ENCODE results near the gene MAP3K7CL. TPM values are rescaled to one million over a fixed set of nuclear protein-coding genes. Genes with fewer than 3 reads are reported as not detected.

MAP3K7CL gene
- total RNA-seq, 4 donors from 2014 or later = 1.5 to 2.6 (median 2.2) TPM

GRCh38 chr21:29218749-29219148, 88.3 kb downstream of the MAP3K7CL start:
- ATAC-seq = no peak
- H3K9me3 ChIP-seq = no peaks in the 10 kb centered on the region
- no peaks in the 10 kb centered on the region for H3K36me3 ChIP-seq
- H3K27ac ChIP-seq = no peak overlapping the region
- WGBS, 2 donors (ENCODE audit: low coverage in 1 of 2) = 100% methylated on average over 1 of the region's 1 CpG
- H3K4me1 ChIP-seq = no peaks in the 10 kb centered on the region
- no peak overlapping the region for H3K4me3 ChIP-seq
- TF ChIP-seq POLR2AphosphoS5 (IDR thresholded peaks at IDR 0.05) (no peak), POLR2A (IDR thresholded peaks at IDR 0.05) (no peak)
- TF ChIP-seq, protein P1, sequence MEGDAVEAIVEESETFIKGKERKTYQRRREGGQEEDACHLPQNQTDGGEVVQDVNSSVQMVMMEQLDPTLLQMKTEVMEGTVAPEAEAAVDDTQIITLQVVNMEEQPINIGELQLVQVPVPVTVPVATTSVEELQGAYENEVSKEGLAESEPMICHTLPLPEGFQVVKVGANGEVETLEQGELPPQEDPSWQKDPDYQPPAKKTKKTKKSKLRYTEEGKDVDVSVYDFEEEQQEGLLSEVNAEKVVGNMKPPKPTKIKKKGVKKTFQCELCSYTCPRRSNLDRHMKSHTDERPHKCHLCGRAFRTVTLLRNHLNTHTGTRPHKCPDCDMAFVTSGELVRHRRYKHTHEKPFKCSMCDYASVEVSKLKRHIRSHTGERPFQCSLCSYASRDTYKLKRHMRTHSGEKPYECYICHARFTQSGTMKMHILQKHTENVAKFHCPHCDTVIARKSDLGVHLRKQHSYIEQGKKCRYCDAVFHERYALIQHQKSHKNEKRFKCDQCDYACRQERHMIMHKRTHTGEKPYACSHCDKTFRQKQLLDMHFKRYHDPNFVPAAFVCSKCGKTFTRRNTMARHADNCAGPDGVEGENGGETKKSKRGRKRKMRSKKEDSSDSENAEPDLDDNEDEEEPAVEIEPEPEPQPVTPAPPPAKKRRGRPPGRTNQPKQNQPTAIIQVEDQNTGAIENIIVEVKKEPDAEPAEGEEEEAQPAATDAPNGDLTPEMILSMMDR (IDR thresholded peaks at IDR 0.05) = no peak
- H3K27me3 ChIP-seq = no peaks in the 10 kb centered on the region

GRCh38 chr21:29219165-29219770, 88.8 kb downstream of the MAP3K7CL start:
- no peaks in the 10 kb centered on the region for H3K9me3 ChIP-seq
- no peaks in the 10 kb centered on the region for H3K36me3 ChIP-seq
- TF ChIP-seq, protein P1 (IDR thresholded peaks at IDR 0.05) = no peak
- TF ChIP-seq EP300 (IDR thresholded peaks at IDR 0.05) = no peak
- no peak for TF ChIP-seq POLR2AphosphoS5 (IDR thresholded peaks at IDR 0.05)
- no peak for TF ChIP-seq POLR2A (IDR thresholded peaks at IDR 0.05)
- no peak overlapping the region for H3K4me3 ChIP-seq
- H3K27me3 ChIP-seq = no peaks in the 10 kb centered on the region
- peak; percentile 44 for ATAC-seq
- no peak overlapping the region for H3K27ac ChIP-seq
- 91 to 93% methylated on average over 7 of the region's 8 CpGs for WGBS, 2 donors (ENCODE audit: low coverage in 1 of 2)
- no peaks in the 10 kb centered on the region for H3K4me1 ChIP-seq

GRCh38 chr21:29221253-29221744, 90.9 kb downstream of the MAP3K7CL start:
- TF ChIP-seq, protein P1 (IDR thresholded peaks at IDR 0.05) = no peak
- TF ChIP-seq POLR2A (IDR thresholded peaks at IDR 0.05) (no peak), POLR2AphosphoS5 (IDR thresholded peaks at IDR 0.05) (no peak), EP300 (IDR thresholded peaks at IDR 0.05) (no peak)
- 79 to 88% methylated on average over 3 to 5 of the region's 5 CpGs for WGBS, 2 donors (ENCODE audit: low coverage in 1 of 2)
- no peak for ATAC-seq
- no peaks in the 10 kb centered on the region for H3K9me3 ChIP-seq
- H3K27me3 ChIP-seq = no peaks in the 10 kb centered on the region
- no peaks in the 10 kb centered on the region for H3K36me3 ChIP-seq
- no peak overlapping the region for H3K4me3 ChIP-seq
- H3K4me1 ChIP-seq = no peaks in the 10 kb centered on the region
- H3K27ac ChIP-seq = no peak overlapping the region

GRCh38 chr21:29224006-29224405, 93.6 kb downstream of the MAP3K7CL start:
- Histone ChIP-seq H3K4me3 (no peak overlapping the region), H3K9me3 (no peaks in the 10 kb centered on the region), H3K36me3 (no peaks in the 10 kb centered on the region), H3K27me3 (no peaks in the 10 kb centered on the region), H3K4me1 (no peaks in the 10 kb centered on the region), H3K27ac (no peak overlapping the region)
- TF ChIP-seq, protein P1 (IDR thresholded peaks at IDR 0.05) = no peak
- TF ChIP-seq POLR2A (IDR thresholded peaks at IDR 0.05) (no peak), EP300 (IDR thresholded peaks at IDR 0.05) (no peak), POLR2AphosphoS5 (IDR thresholded peaks at IDR 0.05) (no peak)
- WGBS, 2 donors (ENCODE audit: low coverage in 1 of 2) = 55 to 71% methylated on average over 1 to 2 of the region's 5 CpGs
- ATAC-seq = no peak

Small RNA genes within 50 kb of the gene (small RNA-seq; reads per million reads assigned to genes)
- gene RF00012 = 0 reads per million in 4 donors
- 0 reads per million in 4 donors for gene RF00019

Other genes with a start within 250 kb of the MAP3K7CL start
- 10 to 100 TPM; 22.2 to 40.6 (median 31.8) TPM for gene LTN1, start 137.8 kb upstream of the MAP3K7CL start, total RNA-seq
- gene RWDD2B, start 111.3 kb upstream of the MAP3K7CL start, total RNA-seq = 10 to 100 TPM; 11.9 to 21.0 (median 16.3) TPM
- gene USP16, start 106.0 kb upstream of the MAP3K7CL start, total RNA-seq = 10 to 100 TPM; 37.4 to 65.4 (median 45.7) TPM
- gene CCT8, start 57.0 kb upstream of the MAP3K7CL start, total RNA-seq = 100 to 1,000 TPM in 1 of 4 donors, 10 to 100 TPM in 3; 90.6 to 133 (median 90.9) TPM
- 10 to 100 TPM; 43.6 to 60.9 (median 52.3) TPM for gene BACH1, start 168.3 kb downstream of the MAP3K7CL start, total RNA-seq